Bronchial epithelial cell (primary cell): Measurements from ENCODE around the gene GLI3. TPM values are rescaled to one million over a fixed set of nuclear protein-coding genes. Genes with fewer than 3 reads are reported as not detected.

Experiments used
- DNase-seq: peaks from one replicate; pipeline ENCODE4 v3.0.0-alpha.2; 2010; ENCODE audit warnings: low read depth
- FAIRE-seq: peaks from 2 replicates; lab custom pipeline; 2011; peaks lifted over from hg19 to GRCh38; lab: Jason Lieb, UNC
- H3K27me3 ChIP-seq: 2 replicates; pipeline ENCODE4 v1.5.1; 2011; ENCODE audit warnings: low read length; ENCODE audit not compliant: control insufficient read depth, insufficient read depth
- H3K36me3 ChIP-seq: 2 replicates; pipeline ENCODE4 v1.5.1; 2011; ENCODE audit warnings: low read length; ENCODE audit not compliant: control insufficient read depth, insufficient read depth
- H3K4me3 ChIP-seq: 2 replicates; pipeline ENCODE4 v1.5.1; 2011; ENCODE audit warnings: mild to moderate bottlenecking, low read depth, low read length, control low read depth
- CTCF ChIP-seq: IDR thresholded peaks from 2 replicates; pipeline ENCODE4 v1.5.1; 2011; ENCODE audit warnings: mild to moderate bottlenecking, moderate library complexity, low read length, control low read depth, inconsistent platforms; ENCODE audit not compliant: insufficient read depth, severe bottlenecking
- total RNA-seq: library from RNA; depleted of rRNA; stranded (reverse); fragments of >200 nt; gene quantifications from 2 replicates; pipeline ENCODE4 v1.2.1, GENCODE V29; 2014

GLI3 gene
- total RNA-seq, 1 donor from 2014 or later, result 1.3 TPM

DNA sequence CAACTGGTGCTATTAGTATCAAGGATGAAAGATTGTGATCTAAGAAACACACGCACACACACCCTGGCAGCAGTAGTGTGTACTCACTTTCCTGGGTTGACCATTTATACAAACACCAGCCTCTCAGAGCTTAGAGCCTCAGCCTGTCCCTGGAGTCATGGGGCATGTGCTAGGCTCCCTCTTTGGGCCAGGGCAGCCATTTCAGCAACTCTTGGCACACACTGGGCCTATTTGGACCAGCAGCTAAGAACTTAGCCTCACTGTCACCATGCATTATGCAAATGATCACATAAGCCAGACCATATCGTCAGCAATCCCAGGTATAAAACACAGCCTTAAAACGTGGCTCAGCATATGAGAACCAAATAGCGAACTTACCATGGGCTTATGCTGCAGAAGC, 51.3 kb downstream of the GLI3 start:
- FAIRE-seq, result no peak
- no peaks in the 10 kb centered on the region for H3K27me3 ChIP-seq
- no peak for DNase-seq

DNA sequence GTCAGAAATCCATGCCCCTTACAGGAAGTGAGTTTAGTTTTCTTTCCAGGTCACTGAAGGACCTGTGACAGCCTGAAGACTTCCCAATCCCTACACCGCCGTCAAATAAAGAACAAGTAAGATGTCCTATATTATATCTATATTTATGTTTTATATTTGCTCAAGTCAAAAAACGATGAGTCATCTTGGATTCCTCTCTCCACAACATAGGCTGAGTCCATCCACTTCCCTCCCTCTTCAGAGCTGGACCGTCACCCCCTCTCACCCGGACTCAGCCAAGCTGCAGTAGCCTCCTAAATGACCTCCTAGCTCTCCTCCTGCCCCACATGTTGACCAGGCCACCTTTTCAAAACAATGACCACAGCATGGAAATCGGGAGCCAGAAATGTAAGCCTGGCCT, 53.5 kb downstream of the GLI3 start:
- no peak for TF ChIP-seq CTCF
- peak; percentile 36 for DNase-seq
- no peak for FAIRE-seq

More for the DNA sequence above, 51.3 kb downstream of the GLI3 start:
- Histone ChIP-seq H3K36me3 (no peaks in the 10 kb centered on the region), H3K4me3 (no peak overlapping the region)
- TF ChIP-seq CTCF, result no peak

GRCh38 chr7:42181566-42181965, 55.4 kb downstream of the GLI3 start:
- Histone ChIP-seq H3K36me3 (peaks cover 3% of the 10 kb centered on the region), H3K4me3 (no peak overlapping the region), H3K27me3 (no peaks in the 10 kb centered on the region)
- TF ChIP-seq CTCF, result no peak
- no peak for DNase-seq
- FAIRE-seq, result peak; percentile 70

More for the DNA sequence above, 53.5 kb downstream of the GLI3 start:
- H3K4me3 ChIP-seq, result no peak overlapping the region
- no peaks in the 10 kb centered on the region for H3K27me3 ChIP-seq
- peaks cover 3% of the 10 kb centered on the region for H3K36me3 ChIP-seq

GRCh38 chr7:42180806-42181205, 56.2 kb downstream of the GLI3 start:
- Histone ChIP-seq H3K27me3 (no peaks in the 10 kb centered on the region), H3K4me3 (no peak overlapping the region), H3K36me3 (peaks cover 3% of the 10 kb centered on the region)
- no peak for TF ChIP-seq CTCF
- FAIRE-seq (no peak), DNase-seq (no peak)

GRCh38 chr7:42176724-42177101, 60.3 kb downstream of the GLI3 start:
- H3K27me3 ChIP-seq, result no peaks in the 10 kb centered on the region
- no peak for DNase-seq
- H3K4me3 ChIP-seq, result no peak overlapping the region
- peaks cover 3% of the 10 kb centered on the region for H3K36me3 ChIP-seq
- TF ChIP-seq CTCF, result no peak
- FAIRE-seq, result no peak

DNA sequence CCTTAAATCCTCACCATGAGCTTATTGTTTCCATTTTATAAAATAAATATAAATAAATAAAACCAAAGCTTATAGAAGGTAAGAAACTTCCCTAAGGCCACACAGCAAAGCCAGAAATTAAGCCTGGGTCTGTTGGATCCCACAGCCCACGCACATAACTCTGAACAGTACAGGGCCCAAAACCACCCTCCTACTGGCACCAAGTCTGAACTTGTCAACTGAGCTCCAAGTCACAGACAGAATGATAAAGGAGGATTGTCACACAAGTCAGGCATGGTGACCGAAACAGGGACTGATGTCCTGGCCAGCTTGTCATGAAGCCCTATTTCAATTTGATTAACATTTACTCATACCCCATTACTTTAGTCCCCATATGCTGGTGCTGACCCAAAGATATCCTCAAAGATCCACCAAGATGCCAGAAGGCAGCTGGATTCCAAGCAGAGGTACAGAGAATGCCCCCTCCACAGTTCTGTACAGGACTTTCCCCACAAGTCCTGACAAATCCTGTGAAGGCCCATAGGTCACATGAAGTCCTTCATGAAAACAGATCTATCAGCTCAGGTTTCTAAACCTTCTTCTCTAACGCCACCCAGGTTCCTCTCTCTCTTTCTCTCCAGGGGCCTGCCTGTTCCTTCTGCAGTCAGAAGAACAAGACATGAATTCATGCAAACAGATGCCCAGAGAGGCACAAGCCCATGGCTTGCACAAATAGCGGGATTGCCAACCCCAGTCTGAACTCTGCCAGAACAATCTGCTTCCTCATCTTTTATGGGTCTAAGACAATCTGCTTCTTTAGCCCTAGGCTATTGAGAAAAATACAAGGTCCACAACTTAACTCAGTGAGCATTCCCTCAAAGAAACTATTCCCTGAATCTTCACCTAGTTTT, 60.9 kb downstream of the GLI3 start:
- no peaks in the 10 kb centered on the region for H3K27me3 ChIP-seq
- FAIRE-seq (no peak), DNase-seq (peak; percentile 58)
- no peak for TF ChIP-seq CTCF
- H3K36me3 ChIP-seq, result peaks cover 3% of the 10 kb centered on the region
- no peak overlapping the region for H3K4me3 ChIP-seq
